Type B pancreatic cell (in vitro differentiated cells): ENCODE results near the gene CREB3L2. TPM values are rescaled to one million over a fixed set of nuclear protein-coding genes. Genes with fewer than 3 reads are reported as not detected.

ENCODE experiments used
- DNase-seq: peaks from one replicate; pipeline ENCODE4 v3.0.0; 2021; ENCODE audit warnings: mixed read lengths; ENCODE audit not compliant: unreplicated experiment; ENCODE audit errors: extremely low spot score
- H3K27ac Mint-ChIP-seq: 2 replicates; pipeline ENCODE4 v1.8.0; 2021; ENCODE audit warnings: mild to moderate bottlenecking, mixed read lengths
- H3K27me3 Mint-ChIP-seq: 2 replicates; pipeline ENCODE4 v1.8.0; 2021; ENCODE audit warnings: mixed read lengths
- H3K36me3 Mint-ChIP-seq: 2 replicates; pipeline ENCODE4 v1.8.0; 2021; ENCODE audit warnings: mixed read lengths
- H3K4me1 Mint-ChIP-seq: one replicate; pipeline ENCODE4 v1.8.0; 2021; ENCODE audit warnings: mixed read lengths; ENCODE audit not compliant: unreplicated experiment
- H3K4me3 Mint-ChIP-seq: 2 replicates; pipeline ENCODE4 v1.8.0; 2021; ENCODE audit warnings: mild to moderate bottlenecking, mixed read lengths
- H3K9me3 Mint-ChIP-seq: 2 replicates; pipeline ENCODE4 v1.8.0; 2021; ENCODE audit warnings: mixed read lengths
- total RNA-seq: library from RNA; stranded (reverse); gene quantifications from 2 replicates; pipeline ENCODE4 v1.2.1, GENCODE V29; 2021; ENCODE audit warnings: low replicate concordance
- TF ChIP-seq, protein P1 (sequence below): fragments of 200-600 bp; sonication (generic); conservative IDR thresholded peaks from 2 replicates; pipeline ENCODE4 v1.5.0; 2021; ENCODE audit warnings: antibody characterized with exemption, mild to moderate bottlenecking

Gene CREB3L2
- total RNA-seq, 1 donor from 2014 or later = 85.8 TPM

DNA sequence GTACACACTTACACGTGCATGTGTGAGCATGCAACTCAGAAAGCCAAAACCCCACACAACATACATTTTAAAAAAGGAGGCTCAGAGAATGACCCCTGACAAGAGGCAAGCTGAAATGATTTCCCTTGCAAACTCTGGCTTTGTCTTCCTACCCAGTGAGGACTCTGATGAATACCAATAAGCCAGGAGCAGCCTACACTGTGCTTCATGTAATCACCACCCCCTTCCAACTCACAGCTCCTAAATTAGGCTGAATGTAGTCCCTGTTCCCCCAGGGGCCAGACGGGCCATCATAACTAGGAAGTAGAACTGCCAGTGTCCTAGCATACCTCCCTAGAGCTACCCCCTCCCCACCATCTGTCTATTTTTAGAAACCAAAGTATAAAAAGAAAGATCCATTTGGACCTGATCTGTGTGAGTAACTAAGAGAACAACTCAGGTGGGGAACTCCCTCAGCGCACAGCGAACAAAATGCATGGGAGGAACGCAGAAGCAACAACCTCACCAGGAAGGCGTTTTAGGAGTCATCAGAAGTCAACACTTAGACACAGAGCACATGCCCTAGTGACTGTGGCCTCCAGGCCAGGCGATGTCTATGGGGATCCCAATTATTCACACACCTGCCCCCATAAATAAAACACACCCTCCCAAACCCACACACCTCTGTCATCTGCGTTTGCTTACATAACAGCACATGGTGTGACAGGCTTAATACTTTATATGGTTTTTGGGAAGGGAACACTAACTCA is 157.0 kb downstream of the CREB3L2 start:
- no peaks in the 10 kb centered on the region for H3K4me1 Mint-ChIP-seq
- no peaks in the 10 kb centered on the region for H3K9me3 Mint-ChIP-seq
- TF ChIP-seq, protein P1, sequence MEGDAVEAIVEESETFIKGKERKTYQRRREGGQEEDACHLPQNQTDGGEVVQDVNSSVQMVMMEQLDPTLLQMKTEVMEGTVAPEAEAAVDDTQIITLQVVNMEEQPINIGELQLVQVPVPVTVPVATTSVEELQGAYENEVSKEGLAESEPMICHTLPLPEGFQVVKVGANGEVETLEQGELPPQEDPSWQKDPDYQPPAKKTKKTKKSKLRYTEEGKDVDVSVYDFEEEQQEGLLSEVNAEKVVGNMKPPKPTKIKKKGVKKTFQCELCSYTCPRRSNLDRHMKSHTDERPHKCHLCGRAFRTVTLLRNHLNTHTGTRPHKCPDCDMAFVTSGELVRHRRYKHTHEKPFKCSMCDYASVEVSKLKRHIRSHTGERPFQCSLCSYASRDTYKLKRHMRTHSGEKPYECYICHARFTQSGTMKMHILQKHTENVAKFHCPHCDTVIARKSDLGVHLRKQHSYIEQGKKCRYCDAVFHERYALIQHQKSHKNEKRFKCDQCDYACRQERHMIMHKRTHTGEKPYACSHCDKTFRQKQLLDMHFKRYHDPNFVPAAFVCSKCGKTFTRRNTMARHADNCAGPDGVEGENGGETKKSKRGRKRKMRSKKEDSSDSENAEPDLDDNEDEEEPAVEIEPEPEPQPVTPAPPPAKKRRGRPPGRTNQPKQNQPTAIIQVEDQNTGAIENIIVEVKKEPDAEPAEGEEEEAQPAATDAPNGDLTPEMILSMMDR = no peak
- H3K4me3 Mint-ChIP-seq = peak overlapping the region; percentile 7
- no peak overlapping the region for H3K27ac Mint-ChIP-seq
- H3K27me3 Mint-ChIP-seq = peaks cover 80% of the 10 kb centered on the region
- H3K36me3 Mint-ChIP-seq = no peaks in the 10 kb centered on the region
- DNase-seq = no peak

DNA sequence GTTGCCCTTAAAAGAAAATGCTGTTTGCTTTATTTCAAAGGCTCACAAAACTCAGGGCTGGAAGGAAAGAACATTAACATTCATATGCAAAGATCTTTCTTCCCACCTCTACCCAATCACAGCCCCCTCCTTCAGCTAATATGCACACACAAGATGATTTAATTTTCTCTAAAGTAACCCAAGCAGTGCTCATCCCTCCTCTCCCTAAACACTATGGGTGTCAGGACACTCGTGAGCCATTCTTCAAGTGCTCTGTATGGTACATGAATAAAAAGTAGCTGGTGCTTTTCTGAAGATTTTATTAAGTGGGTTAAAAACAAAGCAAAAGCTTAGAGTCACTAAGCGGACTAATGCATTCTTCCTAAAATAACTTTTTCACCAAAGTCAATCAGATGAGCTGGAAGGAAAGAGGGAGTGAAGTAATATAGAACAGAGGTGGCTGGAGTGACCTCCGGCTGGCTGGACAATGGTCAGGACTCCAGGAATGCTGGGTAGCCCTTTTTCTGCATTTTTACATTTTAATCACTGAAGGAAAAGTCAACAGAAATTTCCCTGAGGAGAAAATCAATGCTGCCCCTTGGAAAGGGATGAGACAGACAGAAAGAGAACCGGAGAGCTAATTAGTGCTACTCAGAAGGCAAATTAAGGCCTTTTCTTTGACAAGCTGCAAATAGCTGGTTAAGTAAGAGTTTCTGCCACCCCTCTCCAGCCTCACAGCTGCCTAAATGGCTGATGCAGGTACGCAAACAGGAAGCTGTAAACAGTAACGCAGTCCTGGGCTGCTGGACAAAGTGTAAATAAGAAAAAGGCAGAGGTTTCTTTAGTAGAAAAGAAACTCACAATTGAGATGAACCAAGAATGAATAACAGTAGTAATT is 161.7 kb downstream of the CREB3L2 start:
- no peak overlapping the region for H3K27ac Mint-ChIP-seq
- H3K9me3 Mint-ChIP-seq = peaks cover 3% of the 10 kb centered on the region
- no peaks in the 10 kb centered on the region for H3K4me1 Mint-ChIP-seq
- TF ChIP-seq, protein P1 = no peak
- H3K27me3 Mint-ChIP-seq = peaks cover 51% of the 10 kb centered on the region
- no peaks in the 10 kb centered on the region for H3K36me3 Mint-ChIP-seq
- H3K4me3 Mint-ChIP-seq = no peak overlapping the region
- DNase-seq = no peak

DNA sequence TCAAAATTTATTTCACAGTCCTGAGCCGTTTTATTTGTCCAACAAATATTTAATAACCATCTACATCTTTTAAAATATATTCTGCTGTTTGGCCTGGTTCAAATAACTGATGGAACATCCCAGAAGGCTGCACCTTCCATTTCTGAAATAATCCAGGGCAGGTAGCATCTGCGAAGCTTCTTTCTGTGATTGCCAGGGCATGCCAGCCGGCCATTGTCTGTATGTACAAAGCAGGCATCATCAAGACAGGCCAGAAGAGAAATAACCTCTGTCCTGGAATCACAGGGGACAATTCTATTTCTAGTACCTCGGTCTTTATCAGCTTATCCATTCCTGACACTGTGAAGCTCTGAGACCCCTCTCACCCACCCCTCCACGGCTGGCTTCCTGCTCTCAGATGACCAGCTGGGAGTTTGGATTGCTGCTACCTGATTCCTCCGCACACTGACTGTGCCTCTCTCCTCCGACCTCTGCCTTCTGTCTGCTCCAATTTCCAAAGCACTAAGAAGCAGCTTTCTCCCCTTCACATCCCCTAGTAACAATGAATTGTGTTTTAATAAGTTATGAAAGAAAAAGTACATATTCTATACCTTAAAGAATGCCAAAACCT is 163.1 kb downstream of the CREB3L2 start:
- H3K27ac Mint-ChIP-seq = no peak overlapping the region
- TF ChIP-seq, protein P1 = no peak
- H3K9me3 Mint-ChIP-seq = peaks cover 3% of the 10 kb centered on the region
- no peaks in the 10 kb centered on the region for H3K4me1 Mint-ChIP-seq
- H3K36me3 Mint-ChIP-seq = no peaks in the 10 kb centered on the region
- peaks cover 38% of the 10 kb centered on the region for H3K27me3 Mint-ChIP-seq
- no peak for DNase-seq
- H3K4me3 Mint-ChIP-seq = no peak overlapping the region

DNA sequence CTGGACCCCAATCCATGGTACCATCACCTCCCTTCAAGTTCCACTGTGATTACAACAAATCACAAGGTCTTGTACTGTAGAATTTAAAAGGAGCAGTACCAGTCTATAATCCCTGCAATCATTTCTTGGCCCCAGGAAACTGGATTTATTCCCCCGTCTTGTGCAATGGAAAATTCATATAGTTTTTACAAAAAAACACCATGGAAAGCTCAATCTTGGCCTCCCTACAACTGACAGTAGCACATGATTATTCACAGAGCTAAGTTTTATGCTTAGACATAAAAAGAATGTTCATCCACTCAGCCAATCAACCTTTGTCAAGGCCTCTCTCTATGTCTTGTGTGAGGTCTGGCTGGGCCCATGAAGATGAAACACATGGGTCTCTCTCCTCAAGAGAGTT is 165.3 kb downstream of the CREB3L2 start:
- Mint-ChIP-seq H3K27ac (no peak overlapping the region), H3K4me1 (no peaks in the 10 kb centered on the region), H3K36me3 (peaks cover 5% of the 10 kb centered on the region), H3K4me3 (no peak overlapping the region), H3K27me3 (peaks cover 17% of the 10 kb centered on the region), H3K9me3 (peaks cover 12% of the 10 kb centered on the region)
- no peak for DNase-seq
- TF ChIP-seq, protein P1 = no peak

DNA sequence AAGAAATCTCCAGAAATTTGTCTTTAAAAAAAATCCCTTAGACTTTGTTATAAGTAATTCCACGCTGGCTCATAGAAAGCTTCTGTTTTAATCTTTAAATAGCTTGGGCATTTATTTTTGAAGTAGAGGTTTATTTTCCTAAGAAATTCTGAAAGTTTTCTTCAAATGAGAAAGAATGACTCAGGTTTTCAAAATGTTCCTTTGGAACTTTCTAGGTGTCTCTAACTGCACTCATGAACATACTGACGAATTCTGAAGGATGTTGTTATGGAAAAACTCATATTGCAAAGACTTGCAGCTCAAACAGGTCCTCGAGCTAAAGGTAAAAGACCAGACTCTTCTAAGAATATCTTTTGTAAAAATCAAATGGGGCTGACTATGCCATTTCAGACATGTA is 165.8 kb downstream of the CREB3L2 start:
- Mint-ChIP-seq H3K4me1 (no peaks in the 10 kb centered on the region), H3K27ac (no peak overlapping the region), H3K9me3 (peaks cover 12% of the 10 kb centered on the region), H3K36me3 (peaks cover 5% of the 10 kb centered on the region), H3K4me3 (no peak overlapping the region), H3K27me3 (peaks cover 16% of the 10 kb centered on the region)
- DNase-seq = no peak
- TF ChIP-seq, protein P1 = no peak
